Central memory CD8-positive, alpha-beta T cell (primary cell): ENCODE data around the gene TULP4.

ENCODE experiments used
- ATAC-seq: fragments of 150-1000 bp; cut with Tn5 transposase; replicated peaks from 2 replicates; pipeline ENCODE4 v1.10.0; 2022; ENCODE audit warnings: mild to moderate bottlenecking, moderate FRiP score, moderate number of reproducible peaks; ENCODE audit not compliant: poor library complexity, severe bottlenecking; ENCODE audit errors: extremely low read depth
- DNase-seq, 2 donors: peaks; one replicate each; pipeline ENCODE4 v3.0.0; 2021; ENCODE audit warnings: low spot score in 2 of 2
- H3K27ac Mint-ChIP-seq: one replicate; pipeline ENCODE4 v1.8.0; 2022; ENCODE audit warnings: low read depth, mild to moderate bottlenecking, moderate library complexity, mixed read lengths
- H3K27me3 Mint-ChIP-seq: one replicate; pipeline ENCODE4 v1.8.0; 2022; ENCODE audit warnings: mixed read lengths
- H3K36me3 Mint-ChIP-seq: one replicate; pipeline ENCODE4 v1.8.0; 2022; ENCODE audit warnings: mild to moderate bottlenecking, moderate library complexity, mixed read lengths; ENCODE audit not compliant: insufficient read depth
- H3K4me1 Mint-ChIP-seq: one replicate; pipeline ENCODE4 v1.8.0; 2022; ENCODE audit warnings: mixed read lengths
- H3K4me3 Mint-ChIP-seq: one replicate; pipeline ENCODE4 v1.8.0; 2022; ENCODE audit warnings: mild to moderate bottlenecking, moderate library complexity, mixed read lengths
- H3K9me3 Mint-ChIP-seq: one replicate; pipeline ENCODE4 v1.8.0; 2022; ENCODE audit warnings: mixed read lengths

TULP4 gene

DNA sequence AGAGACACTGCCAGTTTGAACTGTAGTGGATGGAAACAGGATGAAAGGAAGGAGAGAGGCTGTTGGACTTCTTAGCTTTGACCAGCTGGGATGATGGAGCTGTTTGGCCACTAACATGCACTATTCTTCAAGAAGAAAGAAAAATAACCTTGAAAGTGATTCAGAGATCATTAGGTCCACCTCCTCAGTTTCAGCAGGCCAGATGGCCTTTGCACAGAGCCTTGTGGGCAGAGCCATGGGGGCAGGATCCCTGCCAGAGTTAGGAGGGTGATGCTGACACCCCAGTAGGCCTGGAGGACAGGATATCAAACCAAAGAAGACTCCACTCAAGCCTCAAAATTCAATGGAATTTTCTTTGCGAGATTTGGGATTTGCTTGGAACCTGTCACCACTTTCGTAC lies 173.2 kb downstream of the TULP4 start:
- Mint-ChIP-seq H3K27me3 (no peaks in the 10 kb centered on the region), H3K4me3 (no peak overlapping the region), H3K36me3 (peaks cover 8% of the 10 kb centered on the region), H3K27ac (no peak overlapping the region), H3K4me1 (no peaks in the 10 kb centered on the region), H3K9me3 (no peaks in the 10 kb centered on the region)
- DNase-seq (no peak), ATAC-seq (no peak)

DNA sequence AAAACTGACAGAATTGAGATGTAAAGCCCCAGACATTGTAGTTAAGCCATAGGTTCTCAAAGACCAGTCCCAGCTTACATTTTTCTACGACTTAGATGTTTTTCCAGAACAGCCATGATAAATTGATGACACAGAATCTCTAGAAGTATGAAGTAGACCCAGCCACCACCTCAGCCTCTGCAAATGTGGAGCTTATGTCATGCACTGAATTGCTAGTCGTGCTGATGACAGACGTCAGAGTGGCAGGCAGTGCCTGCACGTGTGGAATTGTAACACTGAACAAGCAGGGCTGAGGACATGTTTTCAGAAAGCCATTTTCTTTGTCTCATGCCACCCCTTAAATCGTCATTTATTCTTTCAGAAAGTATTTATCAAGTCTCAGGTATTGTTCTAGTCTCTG lies 175.2 kb downstream of the TULP4 start:
- no peaks in the 10 kb centered on the region for H3K4me1 Mint-ChIP-seq
- peaks cover 1% of the 10 kb centered on the region for H3K36me3 Mint-ChIP-seq
- ATAC-seq (no peak), DNase-seq (no peak)
- H3K9me3 Mint-ChIP-seq, result no peaks in the 10 kb centered on the region
- H3K27me3 Mint-ChIP-seq, result no peaks in the 10 kb centered on the region
- no peak overlapping the region for H3K27ac Mint-ChIP-seq
- H3K4me3 Mint-ChIP-seq, result no peak overlapping the region

- peaks cover 1% of the 10 kb centered on the region for H3K36me3 Mint-ChIP-seq
- H3K27me3 Mint-ChIP-seq, result no peaks in the 10 kb centered on the region
- no peaks in the 10 kb centered on the region for H3K9me3 Mint-ChIP-seq
- DNase-seq (no peak), ATAC-seq (no peak)
- H3K27ac Mint-ChIP-seq, result no peak overlapping the region
- no peak overlapping the region for H3K4me3 Mint-ChIP-seq
- no peaks in the 10 kb centered on the region for H3K4me1 Mint-ChIP-seq
Measured at GRCh38 chr6:158488065-158488464, 175.8 kb downstream of the TULP4 start.

DNA sequence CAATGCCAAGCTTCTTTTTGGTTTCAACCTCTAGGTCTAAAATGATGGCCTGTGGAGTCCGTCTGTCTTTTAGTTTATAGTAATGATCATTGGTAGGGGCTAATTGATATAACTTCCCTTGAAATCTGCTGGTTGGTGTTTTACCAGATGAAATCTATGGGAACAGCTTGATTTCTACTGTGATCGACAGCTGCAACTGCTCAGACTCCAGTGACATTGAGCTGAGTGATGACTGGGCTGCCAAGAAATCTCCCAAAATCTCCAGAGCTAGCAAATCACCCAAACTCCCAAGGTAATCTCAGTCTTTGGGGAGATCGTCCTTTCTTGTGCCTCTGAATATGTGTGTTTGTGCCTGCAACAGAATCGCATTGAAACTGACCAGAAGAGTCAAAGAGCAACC lies 177.2 kb downstream of the TULP4 start:
- H3K4me1 Mint-ChIP-seq, result peaks cover 5% of the 10 kb centered on the region
- no peaks in the 10 kb centered on the region for H3K9me3 Mint-ChIP-seq
- H3K27ac Mint-ChIP-seq, result no peak overlapping the region
- H3K36me3 Mint-ChIP-seq, result peaks cover 8% of the 10 kb centered on the region
- H3K4me3 Mint-ChIP-seq, result no peak overlapping the region
- ATAC-seq (no peak), DNase-seq (no peak)
- no peaks in the 10 kb centered on the region for H3K27me3 Mint-ChIP-seq

DNA sequence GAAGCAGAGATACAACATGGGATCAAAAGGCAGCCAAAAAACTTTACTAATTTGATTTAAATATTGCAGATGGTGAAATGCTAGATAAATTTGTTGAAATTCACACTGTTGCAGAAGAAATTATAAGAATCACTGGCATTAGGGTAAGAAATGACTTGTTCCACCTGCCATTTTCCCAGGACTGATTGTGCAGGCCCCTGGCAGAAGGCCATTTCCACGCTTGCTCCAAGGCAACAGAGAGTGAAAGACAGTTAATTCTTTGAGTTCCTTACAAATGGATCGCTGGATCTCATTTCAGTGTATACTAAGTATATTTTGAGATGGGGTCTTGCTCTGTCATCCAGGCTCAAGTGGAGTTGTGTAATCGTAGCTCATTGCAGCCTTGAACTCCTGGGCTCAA lies 180.6 kb downstream of the TULP4 start:
- H3K27ac Mint-ChIP-seq, result no peak overlapping the region
- ATAC-seq, result no peak

DNA sequence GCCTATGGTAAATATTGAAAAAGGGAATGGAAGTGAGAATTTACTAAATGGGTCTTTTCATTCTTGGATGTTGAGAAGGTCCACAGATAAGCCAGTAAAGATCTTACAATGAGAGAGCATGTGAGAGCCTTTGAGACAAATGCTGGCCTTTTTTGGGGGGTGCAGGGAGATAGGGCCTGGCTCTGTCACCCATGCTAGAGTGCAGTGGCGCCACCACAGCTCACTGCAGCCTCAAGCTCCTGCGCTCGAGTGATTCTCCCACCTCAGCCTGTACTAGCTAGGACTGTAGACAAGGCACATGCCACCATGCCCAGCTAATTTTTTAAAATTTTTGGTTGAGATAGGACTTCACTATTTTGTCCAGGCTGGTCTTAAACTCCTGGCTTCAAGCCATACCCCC lies 184.4 kb downstream of the TULP4 start:
- H3K27me3 Mint-ChIP-seq, result no peaks in the 10 kb centered on the region
- DNase-seq (no peak), ATAC-seq (no peak)
- H3K4me3 Mint-ChIP-seq, result no peak overlapping the region
- H3K9me3 Mint-ChIP-seq, result no peaks in the 10 kb centered on the region
- H3K36me3 Mint-ChIP-seq, result peaks cover 21% of the 10 kb centered on the region
- H3K4me1 Mint-ChIP-seq, result peaks cover 5% of the 10 kb centered on the region
- no peak overlapping the region for H3K27ac Mint-ChIP-seq

More for the DNA sequence above, 180.6 kb downstream of the TULP4 start:
- no peak for DNase-seq
- Mint-ChIP-seq H3K4me3 (no peak overlapping the region), H3K27me3 (no peaks in the 10 kb centered on the region), H3K4me1 (peaks cover 5% of the 10 kb centered on the region), H3K36me3 (peaks cover 15% of the 10 kb centered on the region), H3K9me3 (no peaks in the 10 kb centered on the region)

DNA sequence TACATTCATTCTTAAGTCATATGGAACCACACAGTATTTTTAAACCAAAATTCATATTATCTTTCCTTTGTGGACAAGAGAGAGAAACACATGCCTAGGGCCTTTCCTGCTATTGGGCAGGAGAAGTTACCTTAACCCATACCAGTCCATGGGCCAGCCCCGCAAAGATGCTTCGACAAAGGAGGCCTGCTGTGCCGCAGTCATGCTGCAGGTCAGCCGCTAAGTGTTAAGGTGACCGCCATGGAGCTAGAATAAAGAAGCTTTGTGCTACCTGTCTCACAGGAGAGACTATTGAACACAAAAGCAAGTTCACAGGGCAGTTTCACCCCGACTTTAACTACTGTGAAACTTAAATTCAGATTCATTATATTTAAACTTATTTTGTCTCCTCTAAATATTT lies 185.4 kb downstream of the TULP4 start:
- no peak for ATAC-seq
- Mint-ChIP-seq H3K4me1 (peaks cover 5% of the 10 kb centered on the region), H3K27ac (no peak overlapping the region), H3K9me3 (no peaks in the 10 kb centered on the region), H3K36me3 (peaks cover 21% of the 10 kb centered on the region), H3K4me3 (no peak overlapping the region), H3K27me3 (no peaks in the 10 kb centered on the region)
- no peak for DNase-seq

- Mint-ChIP-seq H3K27ac (no peak overlapping the region), H3K36me3 (peaks cover 22% of the 10 kb centered on the region), H3K4me3 (no peak overlapping the region), H3K27me3 (no peaks in the 10 kb centered on the region), H3K9me3 (no peaks in the 10 kb centered on the region), H3K4me1 (peaks cover 5% of the 10 kb centered on the region)
- ATAC-seq, result no peak
- no peak for DNase-seq
Measured at GRCh38 chr6:158498362-158498761, 186.1 kb downstream of the TULP4 start.

DNA sequence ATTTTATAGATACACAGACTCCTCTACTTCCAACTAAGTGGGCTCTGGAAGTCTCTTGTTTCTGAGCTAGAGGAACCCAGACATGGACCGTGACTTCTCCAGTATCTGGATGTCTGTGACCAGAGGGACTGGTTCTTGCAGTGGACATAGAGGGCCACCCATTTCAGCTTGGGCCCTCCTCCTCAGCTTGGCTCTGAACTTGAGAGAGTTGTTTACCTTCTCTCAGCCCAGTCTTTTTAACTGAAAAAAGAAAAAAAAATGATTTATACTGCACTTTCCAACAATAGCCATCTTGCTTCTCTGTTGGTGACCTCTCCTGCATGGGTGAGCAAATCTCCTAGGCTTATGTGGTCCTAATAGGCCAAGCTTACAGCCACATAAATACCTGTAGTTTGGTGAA lies 187.3 kb downstream of the TULP4 start:
- Mint-ChIP-seq H3K27ac (no peak overlapping the region), H3K9me3 (no peaks in the 10 kb centered on the region), H3K27me3 (no peaks in the 10 kb centered on the region), H3K4me3 (no peak overlapping the region), H3K36me3 (peaks cover 19% of the 10 kb centered on the region), H3K4me1 (no peaks in the 10 kb centered on the region)
- no peak for DNase-seq
- no peak for ATAC-seq

- DNase-seq (no peak), ATAC-seq (no peak)
- Mint-ChIP-seq H3K4me3 (no peak overlapping the region), H3K27me3 (no peaks in the 10 kb centered on the region), H3K27ac (no peak overlapping the region), H3K36me3 (peaks cover 18% of the 10 kb centered on the region), H3K4me1 (no peaks in the 10 kb centered on the region), H3K9me3 (no peaks in the 10 kb centered on the region)
Measured at GRCh38 chr6:158500016-158500735, 187.9 kb downstream of the TULP4 start.

DNA sequence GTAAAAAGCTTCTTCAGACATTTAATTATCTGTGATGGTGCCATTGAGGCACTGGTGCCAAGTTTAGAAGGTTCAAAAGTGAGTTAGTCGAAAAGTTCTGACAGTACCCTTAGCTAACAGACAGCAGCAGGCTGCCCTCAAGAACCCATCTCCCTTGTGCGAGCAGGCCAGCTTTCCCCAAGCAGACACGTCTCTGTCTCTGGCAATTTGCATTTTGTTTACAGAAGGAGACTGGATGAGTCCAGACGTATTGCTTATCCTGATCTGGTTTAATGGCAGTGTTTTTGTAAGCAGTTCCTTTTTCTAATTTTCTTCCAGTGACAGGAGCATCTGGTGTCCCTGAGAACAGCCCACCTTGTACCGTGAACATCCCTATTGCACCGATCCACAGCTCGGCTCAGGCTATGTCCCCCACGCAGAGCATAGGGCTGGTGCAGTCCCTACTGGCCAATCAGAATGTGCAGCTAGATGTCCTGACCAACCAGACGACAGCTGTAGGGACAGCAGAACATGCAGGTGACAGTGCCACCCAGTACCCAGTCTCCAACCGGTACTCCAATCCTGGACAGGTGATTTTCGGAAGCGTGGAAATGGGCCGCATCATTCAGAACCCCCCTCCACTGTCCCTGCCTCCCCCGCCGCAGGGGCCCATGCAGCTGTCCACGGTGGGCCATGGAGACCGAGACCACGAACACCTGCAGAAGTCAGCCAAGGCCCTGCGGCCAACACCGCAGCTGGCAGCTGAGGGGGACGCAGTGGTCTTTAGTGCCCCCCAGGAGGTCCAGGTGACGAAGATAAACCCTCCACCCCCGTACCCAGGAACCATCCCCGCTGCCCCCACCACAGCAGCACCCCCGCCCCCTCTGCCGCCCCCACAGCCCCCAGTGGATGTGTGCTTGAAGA lies 189.3 kb downstream of the TULP4 start:
- H3K36me3 Mint-ChIP-seq, result peaks cover 14% of the 10 kb centered on the region
- no peaks in the 10 kb centered on the region for H3K27me3 Mint-ChIP-seq
- no peak overlapping the region for H3K27ac Mint-ChIP-seq
- no peak overlapping the region for H3K4me3 Mint-ChIP-seq
- ATAC-seq (no peak), DNase-seq (no peak)
- no peaks in the 10 kb centered on the region for H3K9me3 Mint-ChIP-seq
- H3K4me1 Mint-ChIP-seq, result no peaks in the 10 kb centered on the region

GRCh38 chr6:158502263-158502950 lies 190.1 kb downstream of the TULP4 start:
- ATAC-seq (no peak), DNase-seq (no peak)
- Mint-ChIP-seq H3K4me1 (no peaks in the 10 kb centered on the region), H3K36me3 (peaks cover 17% of the 10 kb centered on the region), H3K27me3 (no peaks in the 10 kb centered on the region), H3K9me3 (no peaks in the 10 kb centered on the region), H3K27ac (peak overlapping the region; percentile 41), H3K4me3 (no peak overlapping the region)
